Measurements from ENCODE around the gene SYDE1. TPM values are rescaled to one million over a fixed set of nuclear protein-coding genes. Genes with fewer than 3 reads are reported as not detected.
A peak's percentile ranks its signal among the peaks of the same experiment; 100 is the strongest.
"Not testable (repeated sequence)": the region's sequence is repeated elsewhere in the genome, so short reads cannot be mapped to it uniquely, and the experiment has no call there.

SYDE1 gene
- polyA plus RNA-seq (2012; ENCODE audit: missing spikeins), result not detected

DNA sequence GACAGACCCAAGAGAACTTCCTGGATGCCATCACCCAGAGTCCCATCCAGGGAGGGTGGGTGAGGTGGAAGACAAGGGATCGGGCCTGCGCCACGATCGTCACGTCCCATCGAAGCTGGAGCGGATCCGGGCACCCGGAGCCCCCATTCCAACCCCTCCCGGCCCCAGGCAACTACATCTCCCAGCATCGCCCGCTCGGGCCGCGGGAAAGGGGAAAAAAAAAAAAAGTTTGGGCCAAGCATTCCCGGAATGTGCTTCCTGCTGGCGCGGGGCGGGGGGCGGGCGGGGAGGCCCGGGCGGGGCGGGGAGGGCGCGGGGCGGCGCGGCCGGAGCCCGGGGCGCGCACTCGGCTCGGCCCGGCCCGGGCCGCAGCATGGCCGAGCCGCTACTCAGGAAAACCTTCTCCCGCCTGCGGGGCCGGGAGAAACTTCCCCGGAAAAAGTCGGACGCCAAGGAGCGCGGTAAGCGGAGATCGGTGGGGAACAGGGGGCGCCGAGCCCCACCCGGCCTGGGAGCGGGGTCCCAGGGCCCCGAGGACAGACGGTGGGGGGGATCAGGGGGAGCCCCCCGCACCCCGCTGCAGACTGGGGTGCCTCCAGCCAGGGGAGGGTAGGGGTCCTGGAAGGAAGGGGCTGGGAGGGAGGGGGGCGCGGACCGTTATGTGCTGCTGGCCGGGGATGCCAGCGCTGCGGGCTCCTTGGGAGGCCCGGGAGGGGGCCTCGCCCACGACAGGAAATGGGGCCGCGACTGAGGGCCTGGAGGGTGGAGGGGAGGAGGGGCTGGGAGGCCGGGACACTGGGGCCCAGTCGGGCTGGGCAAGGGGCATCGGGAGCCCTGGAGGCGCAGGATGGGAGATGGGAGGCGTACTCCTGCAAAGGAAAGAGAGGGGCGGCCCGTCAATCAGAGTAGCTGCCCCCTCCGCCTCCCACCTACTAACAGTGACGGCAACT lies at the start of gene SYDE1:
SYDE1 (plus strand) TSS at position 341 of the 950 bp plus-strand sequence; CDS start at position 374, 33 bp downstream.
- FAIRE-seq (no peak), DNase-seq (ENCODE audit: insufficient read length) (no peak)
- no peak for TF ChIP-seq TAF1 (IDR thresholded peaks at IDR 0.05; ENCODE audit: borderline replicate concordance, low read depth, low read length)
- no peak for TF ChIP-seq POLR2A (IDR thresholded peaks at IDR 0.05; ENCODE audit: low read depth, low read length)
- no peak for TF ChIP-seq POLR2AphosphoS5 (IDR thresholded peaks at IDR 0.05; ENCODE audit: low read depth, low read length)

- no peak for DNase-seq (ENCODE audit: insufficient read length)
- TF ChIP-seq POLR2AphosphoS5 (IDR thresholded peaks at IDR 0.05; ENCODE audit: low read depth, low read length) (no peak), TAF1 (IDR thresholded peaks at IDR 0.05; ENCODE audit: borderline replicate concordance, low read depth, low read length) (no peak), POLR2A (IDR thresholded peaks at IDR 0.05; ENCODE audit: low read depth, low read length) (no peak)
- FAIRE-seq, result no peak
Measured at GRCh38 chr19:15062036-15062435, 45.2 kb upstream of the SYDE1 start.

- not testable (repeated sequence) for FAIRE-seq
Measured at GRCh38 chr19:15070386-15070785, 36.8 kb upstream of the SYDE1 start.

GRCh38 chr19:15072930-15073647 lies 34.1 kb upstream of the SYDE1 start:
- TF ChIP-seq TAF1 (IDR thresholded peaks at IDR 0.05; ENCODE audit: borderline replicate concordance, low read depth, low read length) (no peak), POLR2AphosphoS5 (IDR thresholded peaks at IDR 0.05; ENCODE audit: low read depth, low read length) (no peak), POLR2A (IDR thresholded peaks at IDR 0.05; ENCODE audit: low read depth, low read length) (no peak)
- DNase-seq (ENCODE audit: insufficient read length) (no peak), FAIRE-seq (no peak)

More at GRCh38 chr19:15070386-15070785, 36.8 kb upstream of the SYDE1 start:
- not testable (repeated sequence) for DNase-seq (ENCODE audit: insufficient read length)

DNA sequence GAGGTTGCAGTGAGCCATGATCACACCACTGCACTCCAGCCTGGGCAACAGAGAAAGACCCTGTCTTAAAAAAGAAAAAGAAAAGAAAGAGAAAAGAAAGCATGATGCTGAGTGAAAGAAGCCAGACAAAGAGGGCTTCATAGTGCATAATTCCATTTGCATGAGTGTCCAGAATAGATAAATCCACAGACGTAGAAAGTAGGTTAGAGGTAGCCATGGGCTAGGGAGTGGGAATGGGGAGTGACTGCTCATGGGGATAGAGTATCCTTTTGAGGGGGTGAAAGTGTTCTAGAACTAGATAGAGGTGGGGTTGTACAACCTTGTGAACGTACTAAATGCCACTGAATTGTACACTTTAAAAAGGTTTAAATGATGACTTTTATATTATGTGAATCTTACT lies 32.8 kb upstream of the SYDE1 start:
- DNase-seq (ENCODE audit: insufficient read length) (no peak), FAIRE-seq (no peak)
- TF ChIP-seq POLR2AphosphoS5 (IDR thresholded peaks at IDR 0.05; ENCODE audit: low read depth, low read length) (no peak), POLR2A (IDR thresholded peaks at IDR 0.05; ENCODE audit: low read depth, low read length) (no peak), TAF1 (IDR thresholded peaks at IDR 0.05; ENCODE audit: borderline replicate concordance, low read depth, low read length) (no peak)

- FAIRE-seq, result no peak
Measured at GRCh38 chr19:15075806-15076205, 31.4 kb upstream of the SYDE1 start.

DNA sequence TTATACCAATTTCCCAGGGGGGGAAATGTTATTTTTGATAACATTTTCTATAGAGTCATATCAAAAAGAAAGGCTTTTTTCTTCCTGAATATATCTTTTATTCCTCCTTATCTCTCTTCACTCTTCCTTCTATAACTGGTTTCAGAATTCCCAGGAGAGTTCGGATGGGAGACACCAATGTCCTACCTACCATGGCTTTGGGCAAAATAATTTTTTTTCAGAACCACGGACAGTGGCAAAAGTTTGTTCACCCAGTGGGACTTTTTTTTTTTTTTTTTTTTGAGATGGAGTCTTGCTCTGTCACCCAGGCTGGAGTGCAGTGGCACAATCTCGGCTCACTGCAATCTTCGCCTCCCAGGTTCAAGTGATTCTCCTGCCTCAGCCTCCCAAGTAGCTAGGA lies 27.2 kb upstream of the SYDE1 start:
- DNase-seq (ENCODE audit: insufficient read length); FAIRE-seq: not testable (repeated sequence)

More at GRCh38 chr19:15075806-15076205, 31.4 kb upstream of the SYDE1 start:
- DNase-seq (ENCODE audit: insufficient read length), result no peak
- no peak for TF ChIP-seq TAF1 (IDR thresholded peaks at IDR 0.05; ENCODE audit: borderline replicate concordance, low read depth, low read length)
- TF ChIP-seq POLR2A (IDR thresholded peaks at IDR 0.05; ENCODE audit: low read depth, low read length), result no peak
- TF ChIP-seq POLR2AphosphoS5 (IDR thresholded peaks at IDR 0.05; ENCODE audit: low read depth, low read length), result no peak

- DNase-seq (ENCODE audit: insufficient read length) (no peak), FAIRE-seq (no peak)
- TF ChIP-seq POLR2AphosphoS5 (IDR thresholded peaks at IDR 0.05; ENCODE audit: low read depth, low read length) (no peak), POLR2A (IDR thresholded peaks at IDR 0.05; ENCODE audit: low read depth, low read length) (no peak), TAF1 (IDR thresholded peaks at IDR 0.05; ENCODE audit: borderline replicate concordance, low read depth, low read length) (no peak)
Measured at GRCh38 chr19:15081911-15082310, 25.3 kb upstream of the SYDE1 start, which contains the start of gene OR1I1. OR1I1 (plus strand) TSS chr19:15082211; CDS start chr19:15087066, 4,855 bp downstream.

DNA sequence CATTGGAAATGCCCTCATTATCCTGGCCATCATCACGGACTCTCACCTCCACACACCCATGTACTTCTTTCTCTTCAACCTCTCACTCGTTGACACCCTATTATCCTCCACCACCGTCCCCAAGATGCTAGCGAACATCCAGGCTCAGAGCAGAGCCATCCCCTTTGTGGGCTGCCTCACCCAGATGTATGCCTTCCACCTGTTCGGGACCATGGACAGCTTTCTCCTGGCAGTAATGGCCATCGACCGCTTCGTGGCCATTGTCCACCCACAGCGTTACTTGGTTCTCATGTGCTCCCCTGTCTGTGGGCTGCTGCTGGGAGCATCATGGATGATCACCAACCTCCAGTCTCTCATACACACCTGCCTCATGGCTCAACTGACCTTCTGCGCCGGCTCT lies 20.0 kb upstream of the SYDE1 start:
- TF ChIP-seq POLR2A (IDR thresholded peaks at IDR 0.05; ENCODE audit: low read depth, low read length) (no peak), POLR2AphosphoS5 (IDR thresholded peaks at IDR 0.05; ENCODE audit: low read depth, low read length) (no peak), TAF1 (IDR thresholded peaks at IDR 0.05; ENCODE audit: borderline replicate concordance, low read depth, low read length) (no peak)
- no peak for FAIRE-seq
- DNase-seq (ENCODE audit: insufficient read length), result no peak

GRCh38 chr19:15091918-15092753 lies 15.1 kb upstream of the SYDE1 start:
- TF ChIP-seq TAF1 (IDR thresholded peaks at IDR 0.05; ENCODE audit: borderline replicate concordance, low read depth, low read length) (no peak), POLR2AphosphoS5 (IDR thresholded peaks at IDR 0.05; ENCODE audit: low read depth, low read length) (no peak), POLR2A (IDR thresholded peaks at IDR 0.05; ENCODE audit: low read depth, low read length) (no peak)
- FAIRE-seq (no peak), DNase-seq (ENCODE audit: insufficient read length) (peak; percentile 17)

GRCh38 chr19:15093001-15093400 lies 14.2 kb upstream of the SYDE1 start:
- DNase-seq (ENCODE audit: insufficient read length) (no peak), FAIRE-seq (no peak)
- TF ChIP-seq TAF1 (IDR thresholded peaks at IDR 0.05; ENCODE audit: borderline replicate concordance, low read depth, low read length) (no peak), POLR2A (IDR thresholded peaks at IDR 0.05; ENCODE audit: low read depth, low read length) (no peak), POLR2AphosphoS5 (IDR thresholded peaks at IDR 0.05; ENCODE audit: low read depth, low read length) (no peak)

Data from GM12892 (cell line).